HepG2 (cell line): ENCODE measurements around the gene KLHL17. TPM values are rescaled to one million over a fixed set of nuclear protein-coding genes. Genes with fewer than 3 reads are reported as not detected.
A peak's percentile ranks its signal among the peaks of the same experiment; 100 is the strongest.

Experiments used
- CREB3 ChIP-seq: sonication (generic); formaldehyde crosslinking; IDR thresholded peaks from 2 replicates; pipeline ENCODE4 v1.5.0; 2020; ENCODE audit warnings: missing genetic modification reagents
- DDIT3 ChIP-seq: sonication (generic); formaldehyde crosslinking; IDR thresholded peaks from 2 replicates; pipeline ENCODE4 v1.4.0; 2020; ENCODE audit warnings: mild to moderate bottlenecking, missing genetic modification reagents
- EED ChIP-seq: sonication (generic); formaldehyde crosslinking; IDR thresholded peaks from 2 replicates; pipeline ENCODE4 v1.5.0; 2020; ENCODE audit warnings: mild to moderate bottlenecking, missing genetic modification reagents
- HNRNPLL ChIP-seq: fragments of 200-400 bp; formaldehyde crosslinking; IDR thresholded peaks from 2 replicates; pipeline ENCODE4 v1.6.1; 2017; ENCODE audit warnings: mild to moderate bottlenecking, low read depth, low read length; ENCODE audit not compliant: poor library complexity, severe bottlenecking
- JDP2 ChIP-seq: sonication (generic); formaldehyde crosslinking; IDR thresholded peaks from 2 replicates; pipeline ENCODE4 v1.8.1; 2022; ENCODE audit warnings: missing genetic modification reagents, borderline replicate concordance
- KDM1A ChIP-seq: IDR thresholded peaks from 2 replicates; pipeline ENCODE4 v1.6.1; 2016; ENCODE audit warnings: missing compliant biosample characterization
- NFE2L1 ChIP-seq: sonication (generic); formaldehyde crosslinking; IDR thresholded peaks from 2 replicates; pipeline ENCODE4 v1.4.0; 2020; ENCODE audit warnings: missing genetic modification reagents, mild to moderate bottlenecking, borderline replicate concordance
- NFKB2 ChIP-seq: sonication (generic); formaldehyde crosslinking; IDR thresholded peaks from 2 replicates; pipeline ENCODE4 v1.4.0; 2020; ENCODE audit warnings: missing genetic modification reagents, borderline replicate concordance
- PAX8 ChIP-seq: sonication (generic); formaldehyde crosslinking; IDR thresholded peaks from 2 replicates; pipeline ENCODE4 v1.8.0; 2022; ENCODE audit warnings: mild to moderate bottlenecking, missing genetic modification reagents, borderline replicate concordance
- PCBP1 ChIP-seq: fragments of 200-400 bp; formaldehyde crosslinking; IDR thresholded peaks from 2 replicates; pipeline ENCODE4 v1.6.1; 2017; ENCODE audit warnings: mild to moderate bottlenecking, low read depth, low read length, borderline replicate concordance
- RARA ChIP-seq: IDR thresholded peaks from 2 replicates; pipeline ENCODE4 v1.6.1; 2016; ENCODE audit warnings: missing genetic modification reagents, missing compliant biosample characterization
- RARG ChIP-seq: sonication (generic); formaldehyde crosslinking; IDR thresholded peaks from 2 replicates; pipeline ENCODE4 v1.4.0; 2020; ENCODE audit warnings: low read depth, mild to moderate bottlenecking, missing genetic modification reagents
- SP2 ChIP-seq: sonication (generic); formaldehyde crosslinking; IDR thresholded peaks from 2 replicates; pipeline ENCODE4 v1.5.1; 2020; ENCODE audit warnings: mild to moderate bottlenecking, missing genetic modification reagents
- TAF15 ChIP-seq: fragments of 200-400 bp; formaldehyde crosslinking; IDR thresholded peaks from one replicate; pipeline ENCODE4 v1.6.1; 2018; ENCODE audit warnings: mild to moderate bottlenecking, low read depth, low read length; ENCODE audit not compliant: poor library complexity, severe bottlenecking
- TCF12 ChIP-seq, 2 experiments: fragments of 450-650 bp in 1 of 2; sonication (generic) in 1 of 2; formaldehyde crosslinking in 1 of 2; IDR thresholded peaks; 2 replicates each; pipeline versions ENCODE4 v1.6.1 to v1.8.0; 2017 to 2022; ENCODE audit warnings: antibody characterized with exemption in 1 of 2, mild to moderate bottlenecking in 1 of 2, missing genetic modification reagents in 1 of 2, moderate library complexity in 1 of 2
- YEATS4 ChIP-seq: sonication (generic); formaldehyde crosslinking; IDR thresholded peaks from 2 replicates; pipeline ENCODE4 v1.4.0; 2020; ENCODE audit warnings: missing genetic modification reagents, borderline replicate concordance
- ZBTB4 ChIP-seq: sonication (generic); formaldehyde crosslinking; IDR thresholded peaks from 2 replicates; pipeline ENCODE4 v1.4.0; 2020; ENCODE audit warnings: missing genetic modification reagents, mild to moderate bottlenecking, borderline replicate concordance
- ZNF17 ChIP-seq: sonication (generic); formaldehyde crosslinking; IDR thresholded peaks from 2 replicates; pipeline ENCODE4 v1.5.0; 2020; ENCODE audit warnings: mild to moderate bottlenecking, missing genetic modification reagents
- ZNF24 ChIP-seq: fragments of 450-650 bp; IDR thresholded peaks from 2 replicates; pipeline ENCODE4 v1.6.1; 2017; ENCODE audit warnings: antibody characterized with exemption, mild to moderate bottlenecking
- ZNF292 ChIP-seq: sonication (generic); formaldehyde crosslinking; IDR thresholded peaks from 2 replicates; pipeline ENCODE4 v1.8.1; 2022; ENCODE audit warnings: mild to moderate bottlenecking, low read depth, missing genetic modification reagents, borderline replicate concordance
- ZNF337 ChIP-seq: sonication (generic); formaldehyde crosslinking; IDR thresholded peaks from 2 replicates; pipeline ENCODE4 v1.5.1; 2020; ENCODE audit warnings: missing genetic modification reagents, low read depth, mild to moderate bottlenecking, borderline replicate concordance
- ZNF414 ChIP-seq: sonication (generic); formaldehyde crosslinking; IDR thresholded peaks from 2 replicates; pipeline ENCODE4 v1.5.0; 2020; ENCODE audit warnings: missing genetic modification reagents
- ZNF530 ChIP-seq: sonication (generic); formaldehyde crosslinking; IDR thresholded peaks from 2 replicates; pipeline ENCODE4 v1.5.0; 2020; ENCODE audit warnings: low read depth, mild to moderate bottlenecking, missing genetic modification reagents
- ZNF788 ChIP-seq: sonication (generic); formaldehyde crosslinking; IDR thresholded peaks from 2 replicates; pipeline ENCODE4 v1.5.0; 2020; ENCODE audit warnings: mild to moderate bottlenecking, missing genetic modification reagents, borderline replicate concordance
- polyA plus RNA-seq, 8 experiments: library from polyadenylated mRNA; depleted of rRNA in 3 of 8; stranded (reverse) in 7 of 8; unstranded in 1 of 8; fragments of >200 nt; fragmentation: Illumina TruSeq in 4 of 8; extraction: Trizol in 4 of 8; gene quantifications; 2 replicates each; pipeline versions ENCODE4 v1.2.1 to v1.2.3, GENCODE V29; 2011 to 2016; ENCODE audit warnings: low read depth in 4 of 8, missing spikeins in 1 of 8, mixed read lengths in 1 of 8; ENCODE audit not compliant: insufficient read depth in 1 of 8
- total RNA-seq, 5 experiments: library from RNA; depleted of rRNA; stranded (reverse); fragments of >200 nt; fragmentation: Illumina TruSeq; extraction: Trizol; gene quantifications; 2 replicates each; pipeline ENCODE4 v1.2.3, GENCODE V29; 2016; ENCODE audit warnings: low read depth in 1 of 5

Gene KLHL17
- total and polyA plus RNA-seq, 2 of the 13 experiments (the other 11 are each of a cell fraction or from before 2014, with no cell fraction given), result 9.3 to 24.7 TPM

GRCh38 chr1:1004780-1005697, 44.7 kb downstream of the KLHL17 start (continued):
- TF ChIP-seq EED (CRISPR knock-in tag), result no peak
- TF ChIP-seq HNRNPLL, result no peak
- TF ChIP-seq ZNF17, result no peak
- no peak for TF ChIP-seq ZNF530
- no peak for TF ChIP-seq NFE2L1
- peak; percentile 58 for TF ChIP-seq ZBTB4 (CRISPR knock-in tag)
- TF ChIP-seq NFKB2, result no peak; the same call in 1 of the 2 replicates
- TF ChIP-seq YEATS4 (CRISPR knock-in tag), result peak; percentile 25; the same call in 1 of the 2 replicates
- TF ChIP-seq ZNF414, result no peak
- TF ChIP-seq TCF12 (IDR thresholded peaks at IDR 0.05), result no peak
- TF ChIP-seq TCF12 (CRISPR knock-in tag; IDR thresholded peaks at IDR 0.05), result no peak
- no peak for TF ChIP-seq KDM1A (CRISPR knock-in tag)
- TF ChIP-seq RARG, result no peak; the same call in 1 of the 2 replicates
- TF ChIP-seq CREB3, result no peak
- no peak for TF ChIP-seq SP2
- peak; percentile 89 for TF ChIP-seq ZNF337 (CRISPR knock-in tag)
- TF ChIP-seq PCBP1, result 0 out of 2 replicates have a peak, but pooled peaks have one; percentile 36
- TF ChIP-seq PAX8 (CRISPR knock-in tag), result no peak
- no peak for TF ChIP-seq ZNF292
- no peak for TF ChIP-seq JDP2 (CRISPR knock-in tag)
- peak; percentile 56 for TF ChIP-seq RARA
- TF ChIP-seq ZNF788 (CRISPR knock-in tag), result peak; percentile 59; the same call in 1 of the 2 replicates
- TF ChIP-seq ZNF24, result no peak
- TF ChIP-seq DDIT3 (CRISPR knock-in tag), result no peak
- TF ChIP-seq TAF15, result no peak
